Trophoblast cell (in vitro differentiated cells and primary cell): Measurements from ENCODE around the gene CRTC1.
"Not testable (repeated sequence)": the region's sequence is repeated elsewhere in the genome, so short reads cannot be mapped to it uniquely, and the experiment has no call there.

Source experiments
- DNase-seq, 2 donors: peaks; one replicate each; pipeline ENCODE4 v3.0.0-alpha.2; 2016
- H2AFZ ChIP-seq: 2 replicates; pipeline ENCODE4 v1.6.1; 2013; ENCODE audit warnings: low read length, moderate library complexity, mild to moderate bottlenecking; ENCODE audit not compliant: insufficient read depth, poor library complexity
- H2AK5ac ChIP-seq: 2 replicates; pipeline ENCODE4 v1.6.1; 2013; ENCODE audit warnings: mild to moderate bottlenecking, low read length
- H2BK120ac ChIP-seq: 2 replicates; pipeline ENCODE4 v1.6.1; 2013; ENCODE audit warnings: low read length, mild to moderate bottlenecking, moderate library complexity; ENCODE audit not compliant: insufficient read depth, poor library complexity
- H2BK12ac ChIP-seq: 2 replicates; pipeline ENCODE4 v1.6.1; 2013; ENCODE audit warnings: mild to moderate bottlenecking, low read length, moderate library complexity
- H2BK5ac ChIP-seq: 2 replicates; pipeline ENCODE4 v1.6.1; 2013; ENCODE audit warnings: low read length, low read depth, moderate library complexity, mild to moderate bottlenecking; ENCODE audit not compliant: poor library complexity
- H3K14ac ChIP-seq: 2 replicates; pipeline ENCODE4 v1.6.1; 2013; ENCODE audit warnings: mild to moderate bottlenecking, low read length
- H3K18ac ChIP-seq: 2 replicates; pipeline ENCODE4 v1.6.1; 2013; ENCODE audit warnings: mild to moderate bottlenecking, low read length
- H3K23ac ChIP-seq: 2 replicates; pipeline ENCODE4 v1.6.1; 2013; ENCODE audit warnings: low read length
- H3K27ac ChIP-seq: 2 replicates; pipeline ENCODE4 v1.5.1; 2013; ENCODE audit warnings: low read depth, mild to moderate bottlenecking, inconsistent platforms, low read length, moderate library complexity
- H3K27me3 ChIP-seq: 2 replicates; pipeline ENCODE4 v1.6.1; 2013; ENCODE audit warnings: inconsistent platforms, mild to moderate bottlenecking, low read length, moderate library complexity; ENCODE audit not compliant: insufficient read depth
- H3K36me3 ChIP-seq, 2 experiments: 1 replicate in 1 of 2; 2 replicates in 1 of 2; pipeline ENCODE4 v1.6.1; 2013; ENCODE audit warnings: low read length in 2 of 2, mild to moderate bottlenecking in 2 of 2, moderate library complexity in 1 of 2; ENCODE audit not compliant: insufficient read depth in 2 of 2, control insufficient read depth in 1 of 2
- H3K4ac ChIP-seq: 2 replicates; pipeline ENCODE4 v1.6.1; 2013; ENCODE audit warnings: low read depth, mild to moderate bottlenecking, low read length, moderate library complexity
- H3K4me1 ChIP-seq, 2 experiments: 1 replicate in 1 of 2; 2 replicates in 1 of 2; pipeline ENCODE4 v1.6.1; 2013; ENCODE audit warnings: low read length in 2 of 2, mild to moderate bottlenecking in 2 of 2, moderate library complexity in 1 of 2; ENCODE audit not compliant: insufficient read depth in 2 of 2, control insufficient read depth in 1 of 2
- H3K4me2 ChIP-seq: 2 replicates; pipeline ENCODE4 v1.6.1; 2013; ENCODE audit warnings: inconsistent platforms, mild to moderate bottlenecking, low read length, moderate library complexity
- H3K4me3 ChIP-seq: 2 replicates; pipeline ENCODE4 v1.5.1; 2013; ENCODE audit warnings: mild to moderate bottlenecking, low read depth, low read length, inconsistent platforms
- H3K79me1 ChIP-seq: one replicate; pipeline ENCODE4 v1.6.1; 2013; ENCODE audit warnings: low read length
- H3K79me2 ChIP-seq: 2 replicates; pipeline ENCODE4 v1.6.1; 2013; ENCODE audit warnings: low read length, mild to moderate bottlenecking; ENCODE audit not compliant: control insufficient read depth, insufficient read depth, poor library complexity
- H3K9ac ChIP-seq: 2 replicates; pipeline ENCODE4 v1.6.1; 2013; ENCODE audit warnings: mild to moderate bottlenecking, low read length
- H3K9me3 ChIP-seq: 2 replicates; pipeline ENCODE4 v1.6.1; 2013; ENCODE audit warnings: low read depth, mild to moderate bottlenecking, control low read depth, inconsistent platforms, low read length; ENCODE audit not compliant: insufficient read depth
- H4K12ac ChIP-seq: 2 replicates; pipeline ENCODE4 v1.6.1; 2013; ENCODE audit warnings: low read depth, mild to moderate bottlenecking, low read length, moderate library complexity
- H4K8ac ChIP-seq: 2 replicates; pipeline ENCODE4 v1.6.1; 2013; ENCODE audit warnings: low read depth, mild to moderate bottlenecking, low read length, moderate library complexity
- H4K91ac ChIP-seq: one replicate; pipeline ENCODE4 v1.6.1; 2013; ENCODE audit warnings: low read depth, mild to moderate bottlenecking, low read length, moderate library complexity
- WGBS: extraction: QIAGEN DNeasy Blood & Tissue Kit; methylation state at CpG from one replicate; pipeline ENCODE4 v1.1.7; 2013; ENCODE audit warnings: missing lambda C conversion rate; ENCODE audit not compliant: insufficient read length, insufficient coverage; ENCODE audit errors: extremely low coverage; 5-methylcytosine and 5-hydroxymethylcytosine counted together

CRTC1 gene

DNA sequence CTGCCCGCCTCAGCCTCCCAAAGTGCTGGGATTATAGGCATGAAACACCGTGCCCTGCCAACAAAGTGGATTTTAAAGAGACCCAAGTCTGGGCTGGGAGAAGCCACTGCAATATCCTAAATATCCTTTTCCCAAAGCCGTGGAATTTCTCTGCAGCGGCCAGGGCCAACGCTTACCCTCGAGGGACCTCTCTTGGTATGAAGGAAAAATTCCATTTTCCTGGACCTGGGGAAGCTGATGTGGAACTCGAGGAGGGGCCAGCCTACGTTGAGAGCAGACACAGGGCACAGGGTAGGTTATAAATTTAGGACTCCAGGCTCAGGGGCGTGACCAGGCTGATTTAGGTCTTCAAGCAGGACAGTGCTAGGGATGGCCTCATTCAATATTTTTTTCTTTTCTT lies 130.6 kb downstream of the CRTC1 start:
- Histone ChIP-seq H4K8ac (no peak overlapping the region), H3K9me3 (no peaks in the 10 kb centered on the region), H2AK5ac (no peak overlapping the region), H3K27me3 (no peaks in the 10 kb centered on the region), H4K12ac (no peak overlapping the region), H3K4me3 (no peak overlapping the region), H2BK120ac (no peak overlapping the region), H3K36me3 (no peaks in the 10 kb centered on the region), H4K91ac (no peak overlapping the region), H2BK5ac (no peak overlapping the region), H2BK12ac (no peak overlapping the region), H3K27ac (no peak overlapping the region), H3K18ac (no peak overlapping the region), H3K79me1 (no peaks in the 10 kb centered on the region), H2AFZ (no peak overlapping the region), H3K9ac (no peak overlapping the region), H3K23ac (no peak overlapping the region), H3K4me2 (no peak overlapping the region), H3K79me2 (no peaks in the 10 kb centered on the region), H3K4me1 (no peaks in the 10 kb centered on the region), H3K14ac (no peak overlapping the region), H3K4ac (no peak overlapping the region)
- DNase-seq = peak in 1 of 2 donors; percentile 12
- no CpG with 5 or more reads among the region's 9 CpGs for WGBS

DNA sequence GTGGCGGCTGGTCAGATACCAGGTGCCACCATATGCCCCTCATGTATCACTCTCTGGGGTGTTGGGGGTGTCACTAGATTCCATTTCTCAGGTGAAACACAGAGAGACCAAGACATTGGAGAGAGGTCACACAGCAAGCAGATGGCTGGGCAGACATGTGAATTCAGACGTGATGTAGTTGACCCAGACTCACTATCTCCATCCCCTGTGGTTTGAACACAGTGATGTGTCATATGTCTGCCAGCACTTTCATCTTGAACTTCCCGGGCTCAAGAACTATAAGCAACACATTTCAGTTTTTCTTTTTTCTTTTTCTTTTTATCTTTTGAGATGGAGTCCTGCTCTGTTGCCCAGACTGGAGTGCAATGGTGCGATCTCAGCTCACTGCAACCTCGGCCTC lies 132.2 kb downstream of the CRTC1 start:
- H3K9ac ChIP-seq = no peak overlapping the region
- DNase-seq = no peak
- H4K12ac ChIP-seq = no peak overlapping the region
- no peak overlapping the region for H2AFZ ChIP-seq
- H3K36me3 ChIP-seq = no peaks in the 10 kb centered on the region
- H3K4me1 ChIP-seq = no peaks in the 10 kb centered on the region
- H3K23ac ChIP-seq = no peak overlapping the region
- H3K79me2 ChIP-seq = no peaks in the 10 kb centered on the region
- H3K4me3 ChIP-seq = no peak overlapping the region
- no peak overlapping the region for H2AK5ac ChIP-seq
- H2BK12ac ChIP-seq = no peak overlapping the region
- no peak overlapping the region for H3K18ac ChIP-seq
- no peak overlapping the region for H3K27ac ChIP-seq
- H3K14ac ChIP-seq = no peak overlapping the region
- H3K4me2 ChIP-seq = no peak overlapping the region
- whole genome bisulfite sequencing = no CpG with 5 or more reads among the region's 5 CpGs
- no peaks in the 10 kb centered on the region for H3K27me3 ChIP-seq
- H3K4ac ChIP-seq = no peak overlapping the region
- H3K79me1 ChIP-seq = no peaks in the 10 kb centered on the region
- H2BK5ac ChIP-seq = no peak overlapping the region
- H4K91ac ChIP-seq = no peak overlapping the region
- H4K8ac ChIP-seq = no peak overlapping the region
- no peak overlapping the region for H2BK120ac ChIP-seq
- no peaks in the 10 kb centered on the region for H3K9me3 ChIP-seq

DNA sequence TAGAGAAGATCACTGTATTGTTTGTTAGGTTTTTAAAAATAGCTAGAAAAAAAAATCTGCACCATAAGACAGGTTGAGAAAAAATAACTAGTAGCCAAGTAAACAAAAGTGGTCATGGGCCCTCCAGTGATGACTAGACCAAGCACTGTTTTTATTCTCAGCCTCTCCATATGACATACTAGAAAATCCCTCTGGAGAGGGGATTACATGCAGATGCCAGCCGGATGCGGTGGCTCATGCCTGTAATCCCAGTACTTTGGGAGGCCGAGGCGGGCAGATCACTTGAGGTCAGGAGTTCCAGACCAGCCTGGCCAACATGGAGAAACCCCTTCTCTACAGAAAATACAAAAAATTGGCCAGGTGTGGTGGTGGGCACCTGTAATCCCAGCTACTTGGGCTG lies 133.2 kb downstream of the CRTC1 start:
- no CpG with 5 or more reads among the region's 4 CpGs for WGBS
- not testable (repeated sequence) for H3K9me3 ChIP-seq, H2BK12ac ChIP-seq

DNA sequence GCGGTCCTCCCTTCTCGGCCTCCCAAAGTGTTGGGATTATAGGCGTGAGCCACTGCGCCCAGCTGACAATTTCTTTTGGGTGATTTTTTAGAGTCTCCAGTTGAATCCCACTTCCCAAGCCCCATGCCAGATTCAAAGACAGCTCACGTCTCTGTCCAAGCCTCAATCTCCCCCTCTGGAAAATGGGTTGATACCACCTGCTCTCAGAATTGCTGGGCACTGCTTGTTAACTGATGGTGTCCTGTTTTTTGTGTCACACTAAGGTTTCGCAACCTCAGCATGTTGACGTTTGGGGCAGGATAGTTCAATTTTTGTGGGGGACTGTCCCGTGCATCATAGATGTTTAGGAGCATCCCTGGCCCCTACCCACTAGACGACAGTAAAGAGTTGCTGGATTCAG lies 134.1 kb downstream of the CRTC1 start:
- Histone ChIP-seq H3K27me3 (no peaks in the 10 kb centered on the region), H3K9ac (no peak overlapping the region), H3K9me3 (no peaks in the 10 kb centered on the region), H3K79me1 (no peaks in the 10 kb centered on the region), H3K4me2 (no peak overlapping the region), H2AK5ac (no peak overlapping the region), H2BK12ac (no peak overlapping the region), H3K4me1 (no peaks in the 10 kb centered on the region), H3K4me3 (no peak overlapping the region), H2BK120ac (no peak overlapping the region), H3K14ac (no peak overlapping the region), H3K79me2 (no peaks in the 10 kb centered on the region), H4K12ac (no peak overlapping the region), H3K23ac (no peak overlapping the region), H3K4ac (no peak overlapping the region), H2BK5ac (no peak overlapping the region), H4K8ac (no peak overlapping the region), H3K18ac (no peak overlapping the region), H2AFZ (no peak overlapping the region), H4K91ac (no peak overlapping the region), H3K36me3 (no peaks in the 10 kb centered on the region), H3K27ac (no peak overlapping the region)
- no peak for DNase-seq
- WGBS = no CpG with 5 or more reads among the region's 9 CpGs

More for the DNA sequence above, 133.2 kb downstream of the CRTC1 start:
- not testable (repeated sequence) for H2BK5ac ChIP-seq, H2AK5ac ChIP-seq, DNase-seq, H3K4me1 ChIP-seq, H3K27ac ChIP-seq, H3K4me3 ChIP-seq, H3K4ac ChIP-seq, H3K79me2 ChIP-seq, H3K27me3 ChIP-seq, H4K12ac ChIP-seq, H3K4me2 ChIP-seq, H4K91ac ChIP-seq, H2BK120ac ChIP-seq, H2AFZ ChIP-seq, H3K14ac ChIP-seq, H3K18ac ChIP-seq, H3K23ac ChIP-seq, H4K8ac ChIP-seq, H3K36me3 ChIP-seq, H3K79me1 ChIP-seq, H3K9ac ChIP-seq
